GM12875 (cell line): ENCODE data around the gene RBM6.

Experiments used
- H3K4me3 ChIP-seq: one replicate; pipeline ENCODE4 v1.5.1; 2011; ENCODE audit warnings: low read depth, low read length, control low read depth
- CTCF ChIP-seq: IDR thresholded peaks from 2 replicates; pipeline ENCODE4 v1.5.1; 2011; ENCODE audit warnings: low read depth, mild to moderate bottlenecking, control low read depth, inconsistent platforms, low read length, moderate library complexity, borderline replicate concordance; ENCODE audit not compliant: insufficient read depth

The RBM6 gene

GRCh38 chr3:49924683-49925082, 15.3 kb upstream of the RBM6 start:
- TF ChIP-seq CTCF: no peak
- no peak overlapping the region for H3K4me3 ChIP-seq

- no peak for TF ChIP-seq CTCF
These were observed 14.5 kb upstream of the RBM6 start for GRCh38 chr3:49925485-49925884.

GRCh38 chr3:49926117-49926728, 13.7 kb upstream of the RBM6 start:
- no peak overlapping the region for H3K4me3 ChIP-seq
- TF ChIP-seq CTCF: no peak

More at GRCh38 chr3:49925485-49925884, 14.5 kb upstream of the RBM6 start:
- H3K4me3 ChIP-seq: no peak overlapping the region

GRCh38 chr3:49927798-49928197, 12.2 kb upstream of the RBM6 start:
- no peak overlapping the region for H3K4me3 ChIP-seq
- TF ChIP-seq CTCF: no peak

- TF ChIP-seq CTCF: no peak
- peak overlapping the region; percentile 11 for H3K4me3 ChIP-seq
These were observed 11.4 kb upstream of the RBM6 start for GRCh38 chr3:49928481-49929017.

- no peak for TF ChIP-seq CTCF
- H3K4me3 ChIP-seq: peak within 1 kb of the TSS; percentile 96
These were observed 10.4 kb upstream of the RBM6 start, which contains the start of gene MON1A for GRCh38 chr3:49929291-49930167. MON1A (minus strand) TSS chr3:49929811; CDS start chr3:49913346, 16,465 bp downstream.
